AG10803 (cell line): Measurements from ENCODE around the gene CHAF1B.
"Not testable (repeated sequence)": the region's sequence is repeated elsewhere in the genome, so short reads cannot be mapped to it uniquely, and the experiment has no call there.

ENCODE experiments used
- DNase-seq: peaks from one replicate; pipeline ENCODE4 v3.0.0; 2010; ENCODE audit warnings: low read depth
- H3K4me3 ChIP-seq: 2 replicates; pipeline ENCODE4 v1.5.1; 2011; ENCODE audit warnings: mild to moderate bottlenecking, low read length, control low read depth
- TF ChIP-seq, protein P1 (sequence below): conservative IDR thresholded peaks from 2 replicates; pipeline ENCODE4 v1.5.1; 2011; ENCODE audit warnings: mild to moderate bottlenecking, low read length, control low read depth, inconsistent platforms

Gene CHAF1B

DNA sequence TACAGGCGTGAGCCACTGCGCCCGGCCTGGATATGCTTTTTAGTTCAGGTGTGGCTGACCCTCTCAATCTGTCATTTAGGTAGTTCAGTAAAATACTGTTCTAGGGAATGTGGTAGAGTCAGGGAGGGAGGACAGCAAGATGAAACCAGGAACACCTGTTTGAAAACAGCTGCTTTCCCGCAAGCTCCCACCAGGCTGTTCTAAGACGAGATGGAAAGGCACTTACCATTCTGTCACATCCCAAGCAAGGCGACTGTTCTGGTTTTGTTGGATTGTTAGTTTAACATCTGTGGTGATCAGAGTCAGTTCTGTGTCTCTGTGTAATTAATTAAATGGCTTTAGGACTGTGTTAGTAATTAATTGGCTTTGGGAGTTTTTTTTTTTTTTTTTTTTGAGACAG lies 2.9 kb downstream of the CHAF1B start:
- H3K4me3 ChIP-seq: no peak overlapping the region
- DNase-seq: no peak
- TF ChIP-seq, protein P1, sequence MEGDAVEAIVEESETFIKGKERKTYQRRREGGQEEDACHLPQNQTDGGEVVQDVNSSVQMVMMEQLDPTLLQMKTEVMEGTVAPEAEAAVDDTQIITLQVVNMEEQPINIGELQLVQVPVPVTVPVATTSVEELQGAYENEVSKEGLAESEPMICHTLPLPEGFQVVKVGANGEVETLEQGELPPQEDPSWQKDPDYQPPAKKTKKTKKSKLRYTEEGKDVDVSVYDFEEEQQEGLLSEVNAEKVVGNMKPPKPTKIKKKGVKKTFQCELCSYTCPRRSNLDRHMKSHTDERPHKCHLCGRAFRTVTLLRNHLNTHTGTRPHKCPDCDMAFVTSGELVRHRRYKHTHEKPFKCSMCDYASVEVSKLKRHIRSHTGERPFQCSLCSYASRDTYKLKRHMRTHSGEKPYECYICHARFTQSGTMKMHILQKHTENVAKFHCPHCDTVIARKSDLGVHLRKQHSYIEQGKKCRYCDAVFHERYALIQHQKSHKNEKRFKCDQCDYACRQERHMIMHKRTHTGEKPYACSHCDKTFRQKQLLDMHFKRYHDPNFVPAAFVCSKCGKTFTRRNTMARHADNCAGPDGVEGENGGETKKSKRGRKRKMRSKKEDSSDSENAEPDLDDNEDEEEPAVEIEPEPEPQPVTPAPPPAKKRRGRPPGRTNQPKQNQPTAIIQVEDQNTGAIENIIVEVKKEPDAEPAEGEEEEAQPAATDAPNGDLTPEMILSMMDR: no peak

DNA sequence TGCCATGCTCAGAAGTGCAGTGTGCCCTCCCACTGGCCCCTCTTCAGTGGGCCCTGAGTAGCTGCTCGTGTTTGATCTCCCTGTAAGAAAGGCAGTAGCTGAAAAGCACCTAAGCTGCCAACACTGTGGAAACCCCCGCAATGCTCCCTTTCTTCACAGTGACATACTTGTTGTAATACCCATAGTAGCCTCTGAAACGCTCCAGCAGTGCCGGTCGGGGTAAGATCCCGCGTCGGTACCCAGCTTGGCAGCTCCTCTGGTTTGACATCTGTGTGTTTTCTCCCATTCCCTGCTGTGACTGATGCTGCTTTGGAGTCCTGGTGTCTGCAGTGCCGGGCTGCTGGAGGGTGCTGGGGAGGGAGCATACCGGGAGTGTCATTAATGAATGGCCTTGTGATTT lies 3.6 kb downstream of the CHAF1B start:
- no peak overlapping the region for H3K4me3 ChIP-seq
- DNase-seq: peak; percentile 51
- TF ChIP-seq, protein P1: peak; percentile 41

GRCh38 chr21:36391649-36392048 lies 6.5 kb downstream of the CHAF1B start:
- H3K4me3 ChIP-seq, DNase-seq: not testable (repeated sequence)

GRCh38 chr21:36395353-36396111 lies 10.3 kb downstream of the CHAF1B start:
- TF ChIP-seq, protein P1: no peak
- no peak overlapping the region for H3K4me3 ChIP-seq
- no peak for DNase-seq

DNA sequence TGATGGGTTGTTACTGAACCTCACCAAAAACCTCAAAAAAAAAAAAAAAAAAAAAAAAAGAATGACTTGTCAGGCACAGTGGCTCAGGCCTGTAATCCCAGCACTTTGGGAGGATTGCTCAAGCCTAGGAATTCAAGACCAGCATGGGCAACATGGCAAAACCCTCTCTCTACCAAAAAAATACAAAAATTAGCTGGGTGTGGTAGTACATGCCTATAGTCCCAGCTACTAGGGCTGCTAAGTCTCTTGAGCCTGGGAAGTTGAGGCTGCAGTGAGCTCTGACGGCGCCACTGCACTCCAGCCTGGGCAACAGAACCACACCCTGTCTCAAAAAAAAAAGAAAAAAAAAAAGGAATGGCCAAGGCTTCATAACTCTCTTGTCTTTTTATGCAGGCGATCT lies 11.1 kb downstream of the CHAF1B start:
- peak; percentile 32 for DNase-seq
- H3K4me3 ChIP-seq: no peak overlapping the region
- TF ChIP-seq, protein P1: no peak

DNA sequence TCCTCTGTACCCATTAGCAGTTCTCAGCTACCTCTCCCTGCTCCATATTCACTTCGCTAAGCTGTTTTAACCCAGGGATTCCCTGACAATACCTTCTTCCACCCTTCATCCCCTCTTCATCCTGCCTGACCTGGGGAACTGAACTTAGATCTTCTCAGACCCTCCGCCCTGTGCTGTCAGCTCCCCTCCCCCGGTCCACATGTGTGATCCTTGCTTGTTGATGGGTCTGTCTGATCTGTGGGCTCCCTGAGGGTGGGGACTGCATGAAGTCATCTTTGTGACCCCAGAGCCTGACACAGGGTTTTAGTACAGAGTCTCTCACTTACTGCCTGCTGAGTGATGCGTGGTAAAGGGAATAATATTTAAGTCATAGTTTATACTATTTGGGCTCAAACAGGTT lies 11.8 kb downstream of the CHAF1B start:
- TF ChIP-seq, protein P1: no peak
- no peak for DNase-seq
- no peak overlapping the region for H3K4me3 ChIP-seq

- TF ChIP-seq, protein P1: no peak
- no peak for DNase-seq
- no peak overlapping the region for H3K4me3 ChIP-seq
Measured at GRCh38 chr21:36397606-36398005, 12.4 kb downstream of the CHAF1B start.

GRCh38 chr21:36399736-36400135 lies 14.5 kb downstream of the CHAF1B start:
- H3K4me3 ChIP-seq, DNase-seq: not testable (repeated sequence)
